ENCODE results near the gene TUBB. TPM values are rescaled to one million over a fixed set of nuclear protein-coding genes. Genes with fewer than 3 reads are reported as not detected.

Gene TUBB
- total and polyA plus RNA-seq, 2 donors (not counting 1 experiment from before 2014, with no cell fraction given) = 102 to 295 TPM

DNA sequence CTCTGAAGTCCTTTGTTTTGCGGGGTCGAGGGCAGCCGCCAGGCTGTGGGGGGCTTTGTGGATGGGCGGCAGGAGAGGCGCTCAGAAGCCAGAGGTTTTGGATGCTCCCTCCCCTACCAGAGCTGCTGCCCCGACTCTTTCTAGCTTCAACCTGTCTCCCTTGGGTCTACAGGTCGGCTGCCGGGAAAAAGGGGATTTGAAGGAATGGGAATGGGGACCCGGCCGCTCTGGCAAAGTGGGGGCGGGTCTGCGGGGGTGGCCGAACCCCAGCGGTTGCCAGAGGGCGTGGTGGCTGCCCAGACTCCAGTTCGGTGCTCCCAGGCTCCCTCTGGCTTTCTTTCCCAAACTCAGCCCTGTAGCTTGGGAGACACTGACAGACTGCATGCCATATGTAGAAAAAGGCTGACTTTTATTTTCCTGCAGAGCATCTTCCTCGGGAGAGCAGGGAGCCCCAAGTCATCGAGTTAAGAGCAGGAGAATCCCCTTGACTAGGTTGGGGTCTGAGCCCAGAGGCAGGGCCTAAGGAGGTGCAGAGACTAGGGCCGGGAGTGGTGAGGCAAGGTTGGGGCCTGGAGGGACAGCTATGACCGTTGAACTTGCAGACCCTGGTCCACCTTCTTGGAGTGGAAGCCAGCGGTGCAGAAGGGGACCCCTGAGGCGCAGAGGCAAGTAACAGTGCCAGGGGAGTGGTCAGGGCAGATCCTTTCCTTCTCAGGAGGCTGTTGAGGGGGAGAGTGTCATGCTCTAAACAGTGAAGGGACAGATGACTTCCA is 32.3 kb upstream of the TUBB start:
- H4K20me1 ChIP-seq (ENCODE audit: control insufficient read depth, insufficient read depth, low read length, poor library complexity, severe bottlenecking) = peaks cover 38% of the 10 kb centered on the region
- H3K36me3 ChIP-seq (replicated peaks in 1 of 2; ENCODE audit: control extremely low read depth in 1 of 2, control insufficient read depth in 1 of 2, extremely low read depth in 1 of 2, insufficient read depth in 2 of 2, low read length in 1 of 2) = peaks cover 0 to 3% of the 10 kb centered on the region in 2 experiments
- H3K4me3 ChIP-seq (ENCODE audit: control extremely low read depth in 1 of 5, extremely low read depth in 1 of 5, insufficient read depth in 1 of 5, low read depth in 2 of 5, low read length in 4 of 5) = peak overlapping the region; percentile 2 to 100 (median 93)
- H3K27ac ChIP-seq (ENCODE audit: low read length in 2 of 2) = peak overlapping the region; percentile 93 to 97
- H3K9me3 ChIP-seq (ENCODE audit: control extremely low read depth in 1 of 3, control insufficient read depth in 2 of 3, insufficient read depth in 1 of 3, low read length in 2 of 3) = no peaks in the 10 kb centered on the region
- Mint-ChIP-seq H3K9me3 (ENCODE audit: insufficient read depth) (no peaks in the 10 kb centered on the region), H3K27ac (peak overlapping the region; percentile 99), H3K4me1 (peaks cover 66% of the 10 kb centered on the region), H3K27me3 (no peaks in the 10 kb centered on the region), H3K4me3 (peak overlapping the region; percentile 97)
- ATAC-seq (ENCODE audit: low read depth) = no peak
- peaks cover 51% of the 10 kb centered on the region for H3K79me2 ChIP-seq (ENCODE audit: control insufficient read depth, insufficient read depth, low read length)
- H3K9ac ChIP-seq (ENCODE audit: low read length) = peak overlapping the region; percentile 98
- DNase-seq = peak; percentile 52
- ChIA-PET POLR2A (interaction anchor here (0.7 to 3.2 kb wide), 10 partner anchors 9 to 747 kb away, joined by 3 to 45 read pairs (median 4); partner anchors contain the start of genes DHX16, GNL1, MDC1 and MRPS18B), CTCF (interaction anchor here (0.9 to 8.9 kb wide), 8 partner anchors 8 to 91 kb away, joined by 3 to 151 read pairs (median 5); partner anchors contain the start of genes DHX16, MDC1, MRPS18B and TUBB)
- H2AFZ ChIP-seq (ENCODE audit: insufficient read depth, low read depth, low read length, poor library complexity, severe bottlenecking) = peak overlapping the region; percentile 82
- WGBS (ENCODE audit: insufficient coverage) = 8% methylated on average over 13 of the region's 22 CpGs
- TF ChIP-seq, protein P1, sequence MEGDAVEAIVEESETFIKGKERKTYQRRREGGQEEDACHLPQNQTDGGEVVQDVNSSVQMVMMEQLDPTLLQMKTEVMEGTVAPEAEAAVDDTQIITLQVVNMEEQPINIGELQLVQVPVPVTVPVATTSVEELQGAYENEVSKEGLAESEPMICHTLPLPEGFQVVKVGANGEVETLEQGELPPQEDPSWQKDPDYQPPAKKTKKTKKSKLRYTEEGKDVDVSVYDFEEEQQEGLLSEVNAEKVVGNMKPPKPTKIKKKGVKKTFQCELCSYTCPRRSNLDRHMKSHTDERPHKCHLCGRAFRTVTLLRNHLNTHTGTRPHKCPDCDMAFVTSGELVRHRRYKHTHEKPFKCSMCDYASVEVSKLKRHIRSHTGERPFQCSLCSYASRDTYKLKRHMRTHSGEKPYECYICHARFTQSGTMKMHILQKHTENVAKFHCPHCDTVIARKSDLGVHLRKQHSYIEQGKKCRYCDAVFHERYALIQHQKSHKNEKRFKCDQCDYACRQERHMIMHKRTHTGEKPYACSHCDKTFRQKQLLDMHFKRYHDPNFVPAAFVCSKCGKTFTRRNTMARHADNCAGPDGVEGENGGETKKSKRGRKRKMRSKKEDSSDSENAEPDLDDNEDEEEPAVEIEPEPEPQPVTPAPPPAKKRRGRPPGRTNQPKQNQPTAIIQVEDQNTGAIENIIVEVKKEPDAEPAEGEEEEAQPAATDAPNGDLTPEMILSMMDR (IDR thresholded peaks at IDR 0.05) = no peak
- no peak for TF ChIP-seq EZH2 (IDR thresholded peaks at IDR 0.05; ENCODE audit: borderline replicate concordance, insufficient read depth, low read depth, low read length, poor library complexity, severe bottlenecking)
- intact Hi-C loops (cut with micrococcal nuclease) = loop anchor here (1.0 to 2.0 kb wide), 3 partner anchors 9 to 29 kb away; partner anchors contain the start of genes DHX16 and MDC1
- H3K27me3 ChIP-seq (replicated peaks in 1 of 4; ENCODE audit: control extremely low read depth in 1 of 4, control insufficient read depth in 3 of 4, insufficient read depth in 4 of 4, low read length in 3 of 4) = no peaks in the 10 kb centered on the region
- peaks cover 36 to 43% of the 10 kb centered on the region in 2 donors for H3K4me1 ChIP-seq (ENCODE audit: control insufficient read depth in 2 of 2, insufficient read depth in 2 of 2, low read length in 2 of 2)
- peak overlapping the region; percentile 100 for H3K4me2 ChIP-seq (replicated peaks; ENCODE audit: low read depth, low read length, poor library complexity, severe bottlenecking)

Data from B cell (primary cell).